WERI-Rb-1 (cell line): Measurements from ENCODE around the gene SMARCAL1.

Experiments used
- DNase-seq: peaks from one replicate; pipeline ENCODE4 v3.0.0-alpha.2; 2020
- H3K27ac ChIP-seq: fragments of 250-450 bp; sonication (Bioruptor Pico); 2 replicates; pipeline ENCODE4 v1.5.1; 2020; ENCODE audit warnings: mild to moderate bottlenecking, moderate library complexity
- H3K27me3 ChIP-seq: fragments of 250-450 bp; sonication (Bioruptor Pico); 2 replicates; pipeline ENCODE4 v1.5.1; 2021; ENCODE audit warnings: mild to moderate bottlenecking, low read depth, moderate library complexity; ENCODE audit not compliant: insufficient read depth, severe bottlenecking
- H3K36me3 ChIP-seq: fragments of 250-450 bp; sonication (Bioruptor Pico); 2 replicates; pipeline ENCODE4 v1.5.1; 2020; ENCODE audit warnings: mild to moderate bottlenecking, moderate library complexity
- H3K4me3 ChIP-seq: 2 replicates; pipeline ENCODE4 v1.5.1; 2011; ENCODE audit warnings: low read depth, mild to moderate bottlenecking, control low read depth, low read length
- H3K9me3 ChIP-seq: fragments of 250-450 bp; sonication (Bioruptor Pico); 2 replicates; pipeline ENCODE4 v1.5.1; 2021; ENCODE audit warnings: mild to moderate bottlenecking, moderate library complexity; ENCODE audit not compliant: severe bottlenecking
- CTCF ChIP-seq: IDR thresholded peaks from 2 replicates; pipeline ENCODE4 v1.5.1; 2011; ENCODE audit warnings: low read depth, mild to moderate bottlenecking, control low read depth, inconsistent platforms, low read length

The SMARCAL1 gene

DNA sequence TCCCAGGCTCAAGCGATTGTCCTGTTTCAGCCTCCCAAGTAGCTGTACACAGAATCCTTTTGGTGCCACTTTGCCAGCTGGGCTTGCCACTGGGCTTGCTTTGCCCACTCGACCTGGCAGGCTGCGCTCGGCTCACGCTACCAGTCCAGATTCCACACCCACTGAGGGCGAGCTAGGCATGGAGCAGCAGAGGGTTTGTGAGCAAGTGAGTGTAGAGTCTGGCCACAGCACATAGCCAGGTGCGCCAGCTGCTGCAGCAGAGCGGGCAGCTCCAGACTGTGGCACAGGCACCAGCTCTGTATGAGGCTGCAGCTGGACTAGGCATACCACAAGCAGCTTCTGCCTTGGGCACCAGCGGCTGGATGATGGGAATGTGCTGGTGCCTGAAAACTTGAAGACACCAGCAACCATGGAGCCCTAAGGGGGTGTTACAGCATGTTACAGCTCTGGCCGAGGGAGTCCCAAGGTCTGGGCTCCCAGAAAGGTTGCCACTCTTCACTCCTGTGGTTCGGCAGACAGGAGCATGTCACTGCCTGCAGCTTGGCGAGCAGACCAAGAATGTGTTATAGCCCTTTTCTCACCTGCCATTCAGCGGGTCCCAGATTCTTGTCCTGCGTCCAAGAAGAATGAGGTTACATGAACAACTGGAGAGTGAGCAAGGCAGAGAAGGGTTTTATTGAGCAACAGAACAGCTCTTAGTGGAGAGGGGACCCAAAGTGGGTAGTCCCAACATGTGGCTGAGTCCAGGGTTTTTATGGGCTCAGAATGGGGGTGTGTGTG, 12.9 kb downstream of the SMARCAL1 start:
- H3K27ac ChIP-seq = no peak overlapping the region
- no peak for TF ChIP-seq CTCF
- H3K36me3 ChIP-seq = peaks cover 50% of the 10 kb centered on the region
- DNase-seq = no peak
- H3K4me3 ChIP-seq = no peak overlapping the region
- H3K9me3 ChIP-seq = peaks cover 3% of the 10 kb centered on the region
- no peaks in the 10 kb centered on the region for H3K27me3 ChIP-seq

- no peak for TF ChIP-seq CTCF
- H3K9me3 ChIP-seq = peaks cover 3% of the 10 kb centered on the region
- H3K27me3 ChIP-seq = no peaks in the 10 kb centered on the region
- no peak for DNase-seq
- H3K27ac ChIP-seq = no peak overlapping the region
- peaks cover 47% of the 10 kb centered on the region for H3K36me3 ChIP-seq
- no peak overlapping the region for H3K4me3 ChIP-seq
Observed at GRCh38 chr2:216426166-216426777, 14.0 kb downstream of the SMARCAL1 start.

DNA sequence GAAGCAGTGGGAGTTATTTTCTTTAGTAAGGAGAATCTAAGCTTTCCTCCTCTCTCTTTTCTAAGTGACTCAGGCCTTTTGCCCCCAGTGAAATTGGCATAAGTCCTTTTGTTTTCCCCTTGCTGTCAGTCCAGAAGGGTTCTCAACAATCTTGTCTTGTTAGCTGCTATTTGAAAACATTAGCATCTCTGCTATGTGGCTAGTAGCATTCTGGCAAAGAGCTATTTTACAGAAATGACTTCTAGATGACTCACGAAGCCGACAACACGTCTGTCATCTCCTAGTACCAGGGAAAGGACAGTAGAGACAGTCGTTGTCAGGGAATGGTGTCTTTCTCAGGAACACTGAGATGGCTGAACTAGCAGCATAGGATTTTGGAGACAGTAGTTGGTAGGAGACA, 14.7 kb downstream of the SMARCAL1 start:
- no peaks in the 10 kb centered on the region for H3K27me3 ChIP-seq
- no peak overlapping the region for H3K27ac ChIP-seq
- no peak overlapping the region for H3K4me3 ChIP-seq
- DNase-seq = no peak
- peaks cover 44% of the 10 kb centered on the region for H3K36me3 ChIP-seq
- no peak for TF ChIP-seq CTCF
- H3K9me3 ChIP-seq = peaks cover 3% of the 10 kb centered on the region

GRCh38 chr2:216428618-216429350, 16.5 kb downstream of the SMARCAL1 start:
- Histone ChIP-seq H3K27ac (no peak overlapping the region), H3K4me3 (no peak overlapping the region), H3K27me3 (no peaks in the 10 kb centered on the region), H3K36me3 (peaks cover 52% of the 10 kb centered on the region), H3K9me3 (peaks cover 3% of the 10 kb centered on the region)
- TF ChIP-seq CTCF = no peak
- no peak for DNase-seq

DNA sequence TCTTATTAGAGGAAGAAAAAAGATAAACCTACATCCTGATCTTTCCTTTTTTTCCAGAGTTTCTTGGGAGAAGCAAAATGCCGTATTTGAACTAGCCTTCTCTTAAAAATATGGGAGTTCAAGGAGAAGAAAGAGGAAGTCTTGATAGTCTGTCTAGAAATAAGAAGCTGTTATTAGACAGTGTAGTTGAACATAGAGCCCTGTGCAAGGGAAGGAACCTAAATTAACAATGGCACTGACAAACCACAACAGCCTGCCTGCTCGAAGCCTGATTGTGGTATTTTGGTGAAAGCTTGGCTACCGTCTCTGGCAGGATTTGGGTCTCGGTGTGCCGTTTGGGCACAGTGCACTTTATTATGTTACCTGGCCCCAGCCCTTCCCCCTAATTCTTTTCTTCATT, 17.1 kb downstream of the SMARCAL1 start:
- Histone ChIP-seq H3K27ac (no peak overlapping the region), H3K4me3 (no peak overlapping the region), H3K27me3 (no peaks in the 10 kb centered on the region), H3K9me3 (peaks cover 3% of the 10 kb centered on the region), H3K36me3 (peaks cover 50% of the 10 kb centered on the region)
- TF ChIP-seq CTCF = no peak
- DNase-seq = no peak
